HTERT RPE-1 (cell line): ENCODE data around the gene AIG1.
"Not testable (repeated sequence)": the region's sequence is repeated elsewhere in the genome, so short reads cannot be mapped to it uniquely, and the experiment has no call there.

Experiments used
- in situ Hi-C: fragments of 300-500 bp; cut with MboI; formaldehyde crosslinking; loops from 4 replicates; pipeline ENCODE4 v1.14.3; 2020; ENCODE audit warnings: low sequenced_read_pairs

Gene AIG1

GRCh38 chr6:143055891-143056290 lies 4.8 kb upstream of the AIG1 start:
- in situ Hi-C loops = no loop called here

- in situ Hi-C loops = no loop called here
These were observed 1.7 kb upstream of the AIG1 start for GRCh38 chr6:143058987-143059386.

GRCh38 chr6:143059663-143060353 lies 881 bp upstream of the AIG1 start:
- in situ Hi-C loops = no loop called here

- in situ Hi-C loops = no loop called here
These were observed 309 bp upstream of the AIG1 start for GRCh38 chr6:143060354-143060805.

GRCh38 chr6:143061597-143062385 lies 1.1 kb downstream of the AIG1 start:
- in situ Hi-C loops = no loop called here

GRCh38 chr6:143062551-143062950 lies 1.9 kb downstream of the AIG1 start:
- in situ Hi-C loops = no loop called here

GRCh38 chr6:143063631-143064030 lies 2.9 kb downstream of the AIG1 start:
- in situ Hi-C loops = no loop called here

- in situ Hi-C loops = no loop called here
These were observed 3.6 kb downstream of the AIG1 start for GRCh38 chr6:143064271-143064670.

- in situ Hi-C loops = no loop called here
These were observed 4.4 kb downstream of the AIG1 start for GRCh38 chr6:143064951-143065683.

- in situ Hi-C loops = no loop called here
These were observed 7.3 kb downstream of the AIG1 start for GRCh38 chr6:143068001-143068400.

- in situ Hi-C loops = no loop called here
These were observed 13.4 kb downstream of the AIG1 start for GRCh38 chr6:143074101-143074500.

GRCh38 chr6:143074670-143075318 lies 14.1 kb downstream of the AIG1 start:
- in situ Hi-C loops = no loop called here

- in situ Hi-C loops = no loop called here
These were observed 18.0 kb downstream of the AIG1 start for GRCh38 chr6:143078468-143079324.

- in situ Hi-C loops = no loop called here
These were observed 18.6 kb downstream of the AIG1 start for GRCh38 chr6:143079325-143079640.

- in situ Hi-C loops = not testable (repeated sequence)
These were observed 21.6 kb downstream of the AIG1 start for GRCh38 chr6:143082274-143082673.

GRCh38 chr6:143084019-143084418 lies 23.3 kb downstream of the AIG1 start:
- in situ Hi-C loops = not testable (repeated sequence)

GRCh38 chr6:143087335-143087734 lies 26.6 kb downstream of the AIG1 start:
- in situ Hi-C loops = not testable (repeated sequence)

GRCh38 chr6:143087856-143088255 lies 27.2 kb downstream of the AIG1 start:
- in situ Hi-C loops = no loop called here

GRCh38 chr6:143090314-143091044 lies 29.8 kb downstream of the AIG1 start:
- in situ Hi-C loops = no loop called here

- in situ Hi-C loops = no loop called here
These were observed 32.1 kb downstream of the AIG1 start for GRCh38 chr6:143092768-143093167.
